GM12878 (cell line): ENCODE measurements around the gene NT5C2. TPM values are rescaled to one million over a fixed set of nuclear protein-coding genes. Genes with fewer than 3 reads are reported as not detected.

Experiments
- ATAC-seq: fragments of 200-7000 bp; cut with Tn5 transposase; 3 replicates; pipeline ENCODE4 v1.9.1; 2020; ENCODE audit warnings: mild to moderate bottlenecking, moderate library complexity
- BruUV-seq: library from RNA; stranded (reverse); fragments of 400-500 nt; replicated peaks from 2 replicates; lab custom pipeline; 2021; lab: Mats Ljungman, UMichigan
- CTCF ChIA-PET: fragments of 300-600 bp; sonication (Branson Sonifier 250); formaldehyde crosslinking; extraction: SDS; loops from one replicate; lab custom pipeline; 2021; ENCODE audit warnings: inconsistent platforms; lab: Yijun Ruan, JAX
- POLR2A ChIA-PET: fragments of 350-600 bp; formaldehyde crosslinking; extraction: SDS; loops from one replicate; lab custom pipeline; 2021; ENCODE audit warnings: inconsistent platforms; lab: Charles Lee
- RAD21 ChIA-PET: fragments of 300-600 bp; sonication (Branson Sonifier 250); formaldehyde crosslinking; loops from one replicate; lab custom pipeline; 2023; ENCODE audit warnings: antibody characterized with exemption; ENCODE audit not compliant: unreplicated experiment; lab: Charles Lee
- SMC1A ChIA-PET: fragments of 300-600 bp; sonication (Branson Sonifier 250); formaldehyde crosslinking; loops from one replicate; lab custom pipeline; 2023; ENCODE audit not compliant: unreplicated experiment, uncharacterized antibody; lab: Charles Lee
- DNase-seq: peaks from one replicate; pipeline ENCODE4 v3.0.0-alpha.2; 2011; ENCODE audit warnings: low read depth, low spot score
- FAIRE-seq: peaks from 3 replicates; lab custom pipeline; 2011; peaks lifted over from hg19 to GRCh38; lab: Jason Lieb, UNC
- H2AFZ ChIP-seq: 2 replicates; pipeline ENCODE4 v1.6.0; 2011; ENCODE audit warnings: low read depth, low read length, control low read depth; ENCODE audit not compliant: control insufficient read depth
- H3K27ac ChIP-seq: 2 replicates; pipeline ENCODE4 v1.5.1; 2011; ENCODE audit warnings: control low read depth; ENCODE audit not compliant: control insufficient read depth, insufficient read depth
- H3K27me3 ChIP-seq, 2 experiments: replicated peaks in 1 of 2; 2 replicates each; pipeline versions ENCODE4 v1.6.0 to v1.6.1; 2011; ENCODE audit warnings: low read length in 1 of 2; ENCODE audit not compliant: control insufficient read depth in 2 of 2, insufficient read depth in 2 of 2
- H3K36me3 ChIP-seq, 2 experiments: 2 replicates each; pipeline ENCODE4 v1.5.1; 2011; ENCODE audit warnings: low read length in 1 of 2; ENCODE audit not compliant: control insufficient read depth in 2 of 2, insufficient read depth in 2 of 2
- H3K4me1 ChIP-seq: 2 replicates; pipeline ENCODE4 v1.6.1; 2011; ENCODE audit warnings: mild to moderate bottlenecking, low read length, moderate library complexity, mixed read lengths; ENCODE audit not compliant: control insufficient read depth, insufficient read depth
- H3K4me2 ChIP-seq: 2 replicates; pipeline ENCODE4 v1.6.0; 2011; ENCODE audit warnings: control low read depth; ENCODE audit not compliant: control insufficient read depth, insufficient read depth
- H3K4me3 ChIP-seq: fragments of 200-600 bp; sonication (generic); 2 replicates; pipeline ENCODE4 v1.5.1; 2016
- H3K79me2 ChIP-seq: 2 replicates; pipeline ENCODE4 v1.6.0; 2011; ENCODE audit warnings: low read length; ENCODE audit not compliant: control insufficient read depth, insufficient read depth
- H3K9ac ChIP-seq: 2 replicates; pipeline ENCODE4 v1.8.0; 2011; ENCODE audit warnings: low read length, control low read depth, mixed read lengths; ENCODE audit not compliant: control insufficient read depth, insufficient read depth
- H3K9me3 ChIP-seq: replicated peaks from 3 replicates; pipeline ENCODE4 v1.5.1; 2011; ENCODE audit warnings: mild to moderate bottlenecking, low read length; ENCODE audit not compliant: control insufficient read depth, insufficient read depth
- H4K20me1 ChIP-seq: 2 replicates; pipeline ENCODE4 v1.6.0; 2011; ENCODE audit not compliant: control insufficient read depth, insufficient read depth
- ATF2 ChIP-seq: IDR thresholded peaks from 2 replicates; pipeline ENCODE4 v1.6.1; 2012; ENCODE audit warnings: low read length, inconsistent platforms
- HCFC1 ChIP-seq: fragments of 150-350 bp; IDR thresholded peaks from 2 replicates; pipeline ENCODE4 v1.6.1; 2014; ENCODE audit warnings: low read length
- HDGF ChIP-seq: fragments of 450-650 bp; IDR thresholded peaks from 2 replicates; pipeline ENCODE4 v1.6.1; 2016; ENCODE audit warnings: antibody characterized with exemption
- IKZF2 ChIP-seq, 2 experiments: fragments of 450-650 bp; IDR thresholded peaks; 2 replicates each; pipeline ENCODE4 v1.6.1; 2017; ENCODE audit warnings: mild to moderate bottlenecking in 2 of 2, moderate library complexity in 2 of 2
- IRF4 ChIP-seq: IDR thresholded peaks from 2 replicates; pipeline ENCODE4 v1.6.1; 2011; ENCODE audit warnings: low read depth, low read length
- IRF5 ChIP-seq: fragments of 450-650 bp; IDR thresholded peaks from 2 replicates; pipeline ENCODE4 v1.6.1; 2017; ENCODE audit warnings: borderline replicate concordance
- KAT2A ChIP-seq: conservative IDR thresholded peaks from 2 replicates; pipeline ENCODE4 v1.6.1; 2011; ENCODE audit warnings: low read depth, low read length; ENCODE audit not compliant: control insufficient read depth
- MLLT1 ChIP-seq: fragments of 450-650 bp; IDR thresholded peaks from 2 replicates; pipeline ENCODE4 v1.6.1; 2016; ENCODE audit warnings: mild to moderate bottlenecking
- PAX8 ChIP-seq: fragments of 450-650 bp; IDR thresholded peaks from 2 replicates; pipeline ENCODE4 v1.6.1; 2017; ENCODE audit warnings: mild to moderate bottlenecking, moderate library complexity
- PML ChIP-seq: IDR thresholded peaks from 2 replicates; pipeline ENCODE4 v1.6.1; 2012; ENCODE audit warnings: low read length, inconsistent platforms
- POU2F2 ChIP-seq: IDR thresholded peaks from 3 replicates; pipeline ENCODE4 v1.6.1; 2011; ENCODE audit warnings: low read depth, mild to moderate bottlenecking, low read length, borderline replicate concordance
- SIN3A ChIP-seq: IDR thresholded peaks from 2 replicates; pipeline ENCODE4 v1.6.1; 2012; ENCODE audit warnings: low read depth, low read length, improper control_type of control experiment
- SP1 ChIP-seq: IDR thresholded peaks from one replicate; pipeline ENCODE4 v1.6.1; 2011; ENCODE audit warnings: low read depth, low read length
- SPI1 ChIP-seq: IDR thresholded peaks from 2 replicates; pipeline ENCODE4 v1.6.1; 2011; ENCODE audit warnings: low read depth, mild to moderate bottlenecking, low read length, moderate library complexity, borderline replicate concordance; ENCODE audit not compliant: insufficient read depth
- SREBF1 ChIP-seq: IDR thresholded peaks from 2 replicates; pipeline ENCODE4 v1.6.1; 2012; ENCODE audit warnings: mild to moderate bottlenecking, low read length
- SRF ChIP-seq, 2 experiments: IDR thresholded peaks; 2 replicates each; pipeline ENCODE4 v1.6.1; 2011; ENCODE audit warnings: low read depth in 2 of 2, low read length in 2 of 2, mild to moderate bottlenecking in 1 of 2, moderate library complexity in 1 of 2
- ZBED1 ChIP-seq: IDR thresholded peaks from 2 replicates; pipeline ENCODE4 v1.6.1; 2016; ENCODE audit warnings: borderline replicate concordance
- ZNF24 ChIP-seq: fragments of 450-650 bp; IDR thresholded peaks from 2 replicates; pipeline ENCODE4 v1.6.1; 2017; ENCODE audit warnings: antibody characterized with exemption, mild to moderate bottlenecking
- WGBS: methylation state at CpG from one replicate; pipeline ENCODE4 v1.1.6; 2016; ENCODE audit warnings: low lambda C conversion rate; ENCODE audit not compliant: insufficient replicate concordance, insufficient coverage; ENCODE audit errors: missing lambda C conversion rate; 5-methylcytosine and 5-hydroxymethylcytosine counted together
- in situ Hi-C: fragments of 300-500 bp; cut with MboI; formaldehyde crosslinking; loops from 9 replicates; pipeline ENCODE4 v1.14.3; 2018; ENCODE audit warnings: mixed read lengths
- intact Hi-C: fragments of 100-400 bp; cut with micrococcal nuclease; formaldehyde crosslinking; loops from one replicate; pipeline ENCODE4 v1.14.2; 2022; ENCODE audit not compliant: unreplicated experiment
- polyA plus RNA-seq, 11 experiments: library from polyadenylated mRNA; depleted of rRNA in 4 of 11; unstranded in 6 of 11; stranded (reverse) in 5 of 11; fragments of >200 nt; fragmentation: Nextera tagmentation in 4 of 11; fragmentation: Illumina TruSeq in 1 of 11; extraction: Ambion mirVana in 4 of 11; extraction: Trizol in 1 of 11; gene quantifications; 1 replicate in 1 of 11; 2 replicates in 10 of 11; pipeline versions ENCODE4 v1.2.1 to v1.2.3, GENCODE V29; 2011 to 2016; ENCODE audit warnings: inconsistent platforms in 2 of 11, missing spikeins in 2 of 11, low read depth in 1 of 11
- total RNA-seq, 4 experiments: library from RNA; depleted of rRNA in 3 of 4; stranded (reverse); fragments of >200 nt in 3 of 4; fragmentation: Illumina TruSeq in 1 of 4; extraction: Trizol in 1 of 4; gene quantifications; 2 replicates each; pipeline versions ENCODE4 v1.2.1 to v1.2.3, GENCODE V29; 2013 to 2021
- TF ChIP-seq, protein P1 (sequence below): fragments of 450-650 bp; formaldehyde crosslinking; IDR thresholded peaks from 2 replicates; pipeline ENCODE4 v1.4.0; 2020; ENCODE audit warnings: mild to moderate bottlenecking, moderate library complexity

Gene NT5C2
- total and polyA plus RNA-seq, 10 of the 15 experiments (the other 5 are each of a cell fraction or from before 2014, with no cell fraction given) = 15.8 to 70.1 (median 56.0) TPM

GRCh38 chr10:103130910-103131309 lies 62.2 kb downstream of the NT5C2 start:
- DNase-seq (no peak), ATAC-seq (no peak), FAIRE-seq (no peak)
- peaks cover 8% of the 10 kb centered on the region; the same call in 2 of the 3 replicates for H3K9me3 ChIP-seq
- no peak overlapping the region for H3K9ac ChIP-seq
- ChIA-PET CTCF (interaction anchor here (1.2 kb wide), 1 partner anchor 20 kb away, joined by 5 read pairs; no protein-coding TSS in a partner anchor), POLR2A (interaction anchor here (0.7 kb wide), 1 partner anchor 244 kb away, joined by 4 read pairs; no protein-coding TSS in a partner anchor), SMC1A (interaction anchor here (0.6 to 1.0 kb wide), 2 partner anchors 11 to 20 kb away, joined by 3 read pairs; no protein-coding TSS in a partner anchor), RAD21 (interaction anchor here (1.5 to 2.1 kb wide), 2 partner anchors 20 to 114 kb away, joined by 4 read pairs; no protein-coding TSS in a partner anchor)
- in situ Hi-C loops (no loop called here), intact Hi-C loops (no loop called here)
- no peaks in the 10 kb centered on the region for H4K20me1 ChIP-seq
- no peak overlapping the region for H3K4me2 ChIP-seq
- no peak for TF ChIP-seq IRF5
- TF ChIP-seq PML = no peak
- no peak for TF ChIP-seq POU2F2
- TF ChIP-seq SP1 = no peak
- no peak for TF ChIP-seq SREBF1
- TF ChIP-seq PAX8 = no peak
- TF ChIP-seq SRF (IDR thresholded peaks at IDR 0.05; ENCODE audit: low read depth in 2 of 2, low read length in 2 of 2) = no peak
- TF ChIP-seq HCFC1 = no peak
- no peak for TF ChIP-seq KAT2A
- no peak for TF ChIP-seq ZBED1
- TF ChIP-seq IRF4 = no peak
- TF ChIP-seq IKZF2 (IDR thresholded peaks at IDR 0.05) = no peak
- TF ChIP-seq SPI1 = no peak
- TF ChIP-seq HDGF = no peak
- no peak for TF ChIP-seq ZNF24
- TF ChIP-seq SIN3A = no peak
- TF ChIP-seq, protein P1, sequence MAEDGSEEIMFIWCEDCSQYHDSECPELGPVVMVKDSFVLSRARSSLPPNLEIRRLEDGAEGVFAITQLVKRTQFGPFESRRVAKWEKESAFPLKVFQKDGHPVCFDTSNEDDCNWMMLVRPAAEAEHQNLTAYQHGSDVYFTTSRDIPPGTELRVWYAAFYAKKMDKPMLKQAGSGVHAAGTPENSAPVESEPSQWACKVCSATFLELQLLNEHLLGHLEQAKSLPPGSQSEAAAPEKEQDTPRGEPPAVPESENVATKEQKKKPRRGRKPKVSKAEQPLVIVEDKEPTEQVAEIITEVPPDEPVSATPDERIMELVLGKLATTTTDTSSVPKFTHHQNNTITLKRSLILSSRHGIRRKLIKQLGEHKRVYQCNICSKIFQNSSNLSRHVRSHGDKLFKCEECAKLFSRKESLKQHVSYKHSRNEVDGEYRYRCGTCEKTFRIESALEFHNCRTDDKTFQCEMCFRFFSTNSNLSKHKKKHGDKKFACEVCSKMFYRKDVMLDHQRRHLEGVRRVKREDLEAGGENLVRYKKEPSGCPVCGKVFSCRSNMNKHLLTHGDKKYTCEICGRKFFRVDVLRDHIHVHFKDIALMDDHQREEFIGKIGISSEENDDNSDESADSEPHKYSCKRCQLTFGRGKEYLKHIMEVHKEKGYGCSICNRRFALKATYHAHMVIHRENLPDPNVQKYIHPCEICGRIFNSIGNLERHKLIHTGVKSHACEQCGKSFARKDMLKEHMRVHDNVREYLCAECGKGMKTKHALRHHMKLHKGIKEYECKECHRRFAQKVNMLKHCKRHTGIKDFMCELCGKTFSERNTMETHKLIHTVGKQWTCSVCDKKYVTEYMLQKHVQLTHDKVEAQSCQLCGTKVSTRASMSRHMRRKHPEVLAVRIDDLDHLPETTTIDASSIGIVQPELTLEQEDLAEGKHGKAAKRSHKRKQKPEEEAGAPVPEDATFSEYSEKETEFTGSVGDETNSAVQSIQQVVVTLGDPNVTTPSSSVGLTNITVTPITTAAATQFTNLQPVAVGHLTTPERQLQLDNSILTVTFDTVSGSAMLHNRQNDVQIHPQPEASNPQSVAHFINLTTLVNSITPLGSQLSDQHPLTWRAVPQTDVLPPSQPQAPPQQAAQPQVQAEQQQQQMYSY (CRISPR knock-in tag) = no peak
- TF ChIP-seq ATF2 = no peak
- no peak for TF ChIP-seq MLLT1
- H3K4me3 ChIP-seq = no peak overlapping the region
- no TSS peak for BruUV-seq
- no peak overlapping the region for H3K27ac ChIP-seq
- H3K27me3 ChIP-seq = no peaks in the 10 kb centered on the region
- WGBS = 96% methylated on average over 1 of the region's 1 CpG
- H3K4me1 ChIP-seq = peaks cover 8% of the 10 kb centered on the region
- H3K79me2 ChIP-seq = no peaks in the 10 kb centered on the region
- H3K36me3 ChIP-seq = peaks cover 3 to 4% of the 10 kb centered on the region in 2 experiments; a peak in 3 of 4 replicates
- no peak overlapping the region for H2AFZ ChIP-seq
